ENCODE data around the gene TMEM272. TPM values are rescaled to one million over a fixed set of nuclear protein-coding genes. Genes with fewer than 3 reads are reported as not detected.

TMEM272 gene
- total and polyA plus RNA-seq, 2 of the 4 experiments (the other 2 are of a cell fraction) = not detected

- Histone ChIP-seq H2AFZ (replicated peaks; ENCODE audit: low read length, poor library complexity) (no peak overlapping the region), H2AK9ac (replicated peaks; ENCODE audit: low read depth, low read length, poor library complexity) (no peak overlapping the region), H4K5ac (ENCODE audit: low read depth, low read length) (no peak overlapping the region), H2BK15ac (ENCODE audit: low read depth, low read length) (no peak overlapping the region), H3K14ac (replicated peaks; ENCODE audit: low read depth, low read length) (no peak overlapping the region), H3K9me3 (ENCODE audit: control insufficient read depth, insufficient read depth, low read length) (no peaks in the 10 kb centered on the region), H3K79me1 (ENCODE audit: low read depth in 1 of 2, low read length in 2 of 2) (no peaks in the 10 kb centered on the region), H3K9me1 (ENCODE audit: insufficient read depth, low read length) (no peaks in the 10 kb centered on the region), H3K36me3 (ENCODE audit: control insufficient read depth, insufficient read depth, low read length) (no peaks in the 10 kb centered on the region), H4K20me1 (ENCODE audit: insufficient read depth, low read length) (no peaks in the 10 kb centered on the region), H4K8ac (ENCODE audit: low read depth in 2 of 2, low read length in 2 of 2) (no peak overlapping the region), H3K4me1 (ENCODE audit: control insufficient read depth, insufficient read depth, low read length) (no peaks in the 10 kb centered on the region), H3K4ac (ENCODE audit: low read depth, low read length) (no peak overlapping the region), H3K27ac (ENCODE audit: insufficient read depth, low read length) (no peak overlapping the region), H3K23ac (ENCODE audit: low read depth, low read length) (no peak overlapping the region), H4K91ac (ENCODE audit: insufficient read depth, low read depth, low read length) (no peak overlapping the region), H2AK5ac (ENCODE audit: low read depth, low read length) (no peak overlapping the region), H2BK5ac (ENCODE audit: low read depth, low read length, poor library complexity, severe bottlenecking) (no peak overlapping the region), H3K56ac (ENCODE audit: extremely low read depth, insufficient read depth, low read length) (no peak overlapping the region), H3K18ac (ENCODE audit: low read depth, low read length) (no peak overlapping the region), H2BK120ac (ENCODE audit: low read depth, low read length) (no peak overlapping the region), H3K4me2 (ENCODE audit: low read depth, low read length) (no peak overlapping the region), H2BK20ac (ENCODE audit: low read depth, low read length) (no peak overlapping the region), H3K9ac (ENCODE audit: low read depth, low read length) (no peak overlapping the region), H3K4me3 (ENCODE audit: insufficient read depth, low read depth, low read length) (no peak overlapping the region), H3K27me3 (ENCODE audit: control insufficient read depth, insufficient read depth, low read length) (peaks cover 10% of the 10 kb centered on the region)
- TF ChIP-seq, protein P1, sequence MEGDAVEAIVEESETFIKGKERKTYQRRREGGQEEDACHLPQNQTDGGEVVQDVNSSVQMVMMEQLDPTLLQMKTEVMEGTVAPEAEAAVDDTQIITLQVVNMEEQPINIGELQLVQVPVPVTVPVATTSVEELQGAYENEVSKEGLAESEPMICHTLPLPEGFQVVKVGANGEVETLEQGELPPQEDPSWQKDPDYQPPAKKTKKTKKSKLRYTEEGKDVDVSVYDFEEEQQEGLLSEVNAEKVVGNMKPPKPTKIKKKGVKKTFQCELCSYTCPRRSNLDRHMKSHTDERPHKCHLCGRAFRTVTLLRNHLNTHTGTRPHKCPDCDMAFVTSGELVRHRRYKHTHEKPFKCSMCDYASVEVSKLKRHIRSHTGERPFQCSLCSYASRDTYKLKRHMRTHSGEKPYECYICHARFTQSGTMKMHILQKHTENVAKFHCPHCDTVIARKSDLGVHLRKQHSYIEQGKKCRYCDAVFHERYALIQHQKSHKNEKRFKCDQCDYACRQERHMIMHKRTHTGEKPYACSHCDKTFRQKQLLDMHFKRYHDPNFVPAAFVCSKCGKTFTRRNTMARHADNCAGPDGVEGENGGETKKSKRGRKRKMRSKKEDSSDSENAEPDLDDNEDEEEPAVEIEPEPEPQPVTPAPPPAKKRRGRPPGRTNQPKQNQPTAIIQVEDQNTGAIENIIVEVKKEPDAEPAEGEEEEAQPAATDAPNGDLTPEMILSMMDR (conservative IDR thresholded peaks at IDR 0.05; ENCODE audit: low read depth, low read length) = no peak
- TF ChIP-seq USF2 (IDR thresholded peaks at IDR 0.05; ENCODE audit: low read depth, low read length) = no peak
- no peak for TF ChIP-seq MXI1 (IDR thresholded peaks at IDR 0.05; ENCODE audit: borderline replicate concordance, low read depth, low read length)
- TF ChIP-seq MAFK (IDR thresholded peaks at IDR 0.05; ENCODE audit: low read depth, low read length) = no peak
- no CpG with 5 or more reads among the region's 1 CpG for WGBS, 2 experiments (ENCODE audit: extremely low coverage in 2 of 2, insufficient read length in 1 of 2)
- no TSS peak for BruUV-seq (replicated peaks)
- dilution Hi-C loops (cut with HindIII; ENCODE audit: low sequenced_read_pairs, unreplicated experiment) (no loop called here), in situ Hi-C loops (cut with MboI; ENCODE audit: low sequenced_read_pairs) (no loop called here), intact Hi-C loops (cut with micrococcal nuclease) (no loop called here)
- ATAC-seq (ENCODE audit: low read depth) (no peak), DNase-seq (no peak)
- ChIA-PET POLR2A (ENCODE audit: unreplicated experiment) (no interaction called here), CTCF (no interaction called here)
Measured at GRCh38 chr13:51856027-51856736, 11.2 kb upstream of the TMEM272 start.
